Caco-2 (cell line): ENCODE results near the gene C1GALT1C1L. TPM values are rescaled to one million over a fixed set of nuclear protein-coding genes. Genes with fewer than 3 reads are reported as not detected.

Source experiments
- BruUV-seq: library from RNA; stranded (reverse); fragments of 400-500 nt; replicated peaks from 2 replicates; lab custom pipeline; 2021; lab: Mats Ljungman, UMichigan
- CTCF ChIA-PET: fragments of 300-600 bp; sonication (Branson Sonifier 250); formaldehyde crosslinking; loops from one replicate; lab custom pipeline; 2022; ENCODE audit warnings: antibody characterized with exemption; lab: Charles Lee
- POLR2A ChIA-PET: fragments of 300-600 bp; sonication (Branson Sonifier 250); formaldehyde crosslinking; loops from one replicate; lab custom pipeline; 2022; ENCODE audit warnings: antibody characterized with exemption; lab: Charles Lee
- DNase-seq, 2 experiments: peaks; one replicate each; pipeline versions ENCODE4 v3.0.0 to v3.0.0-alpha.2; 2020 to 2022
- H3K27me3 ChIP-seq: replicated peaks from 2 replicates; pipeline ENCODE4 v1.6.0; 2011; ENCODE audit warnings: low read length; ENCODE audit not compliant: control insufficient read depth, insufficient read depth
- H3K36me3 ChIP-seq: 2 replicates; pipeline ENCODE4 v1.5.1; 2011; ENCODE audit warnings: low read length; ENCODE audit not compliant: control insufficient read depth, insufficient read depth
- H3K4me1 ChIP-seq: fragments of 250-450 bp; sonication (Bioruptor Pico); 2 replicates; pipeline ENCODE4 v1.5.1; 2020; ENCODE audit warnings: mild to moderate bottlenecking
- H3K4me3 ChIP-seq: 2 replicates; pipeline ENCODE4 v1.5.1; 2011; ENCODE audit warnings: low read depth, mild to moderate bottlenecking, control low read depth, low read length
- H3K9me3 ChIP-seq: fragments of 250-450 bp; sonication (Bioruptor Pico); 2 replicates; pipeline ENCODE4 v1.5.1; 2020; ENCODE audit warnings: mild to moderate bottlenecking, moderate library complexity
- H3K27ac Mint-ChIP-seq: one replicate; pipeline ENCODE4 v1.8.0; 2022; ENCODE audit warnings: mixed read lengths; ENCODE audit not compliant: unreplicated experiment
- H3K27me3 Mint-ChIP-seq: one replicate; pipeline ENCODE4 v1.8.0; 2022; ENCODE audit warnings: mixed read lengths; ENCODE audit not compliant: insufficient read depth, unreplicated experiment
- H3K36me3 Mint-ChIP-seq: one replicate; pipeline ENCODE4 v1.8.0; 2022; ENCODE audit warnings: mild to moderate bottlenecking, mixed read lengths; ENCODE audit not compliant: insufficient read depth, unreplicated experiment
- H3K4me1 Mint-ChIP-seq: one replicate; pipeline ENCODE4 v1.8.0; 2022; ENCODE audit warnings: low read depth, mixed read lengths; ENCODE audit not compliant: unreplicated experiment
- H3K4me3 Mint-ChIP-seq: one replicate; pipeline ENCODE4 v1.8.0; 2022; ENCODE audit warnings: mild to moderate bottlenecking, moderate library complexity, mixed read lengths; ENCODE audit not compliant: unreplicated experiment
- H3K9me3 Mint-ChIP-seq: one replicate; pipeline ENCODE4 v1.8.0; 2022; ENCODE audit warnings: mixed read lengths; ENCODE audit not compliant: unreplicated experiment
- intact Hi-C: fragments of 100-400 bp; cut with micrococcal nuclease; formaldehyde crosslinking; loops from one replicate; pipeline ENCODE4 v1.10.0; 2022; ENCODE audit not compliant: unreplicated experiment
- total RNA-seq: library from RNA; stranded (reverse); gene quantifications from 2 replicates; pipeline ENCODE4 v1.2.3, GENCODE V29; 2022
- TF ChIP-seq, protein P1 (sequence below), 2 experiments: fragments of 200-600 bp in 1 of 2; IDR thresholded peaks; 1 replicate in 1 of 2; 2 replicates in 1 of 2; pipeline versions ENCODE4 v1.5.1 to v1.8.0; 2011 to 2022; ENCODE audit warnings: antibody characterized with exemption in 1 of 2, control low read depth in 1 of 2, inconsistent platforms in 1 of 2, low read depth in 1 of 2, low read length in 1 of 2, mild to moderate bottlenecking in 1 of 2, moderate library complexity in 1 of 2; ENCODE audit not compliant: insufficient read depth in 1 of 2, severe bottlenecking in 1 of 2, unreplicated experiment in 1 of 2

The C1GALT1C1L gene
- total RNA-seq, 1 experiment from 2014 or later, result 1.0 TPM

DNA sequence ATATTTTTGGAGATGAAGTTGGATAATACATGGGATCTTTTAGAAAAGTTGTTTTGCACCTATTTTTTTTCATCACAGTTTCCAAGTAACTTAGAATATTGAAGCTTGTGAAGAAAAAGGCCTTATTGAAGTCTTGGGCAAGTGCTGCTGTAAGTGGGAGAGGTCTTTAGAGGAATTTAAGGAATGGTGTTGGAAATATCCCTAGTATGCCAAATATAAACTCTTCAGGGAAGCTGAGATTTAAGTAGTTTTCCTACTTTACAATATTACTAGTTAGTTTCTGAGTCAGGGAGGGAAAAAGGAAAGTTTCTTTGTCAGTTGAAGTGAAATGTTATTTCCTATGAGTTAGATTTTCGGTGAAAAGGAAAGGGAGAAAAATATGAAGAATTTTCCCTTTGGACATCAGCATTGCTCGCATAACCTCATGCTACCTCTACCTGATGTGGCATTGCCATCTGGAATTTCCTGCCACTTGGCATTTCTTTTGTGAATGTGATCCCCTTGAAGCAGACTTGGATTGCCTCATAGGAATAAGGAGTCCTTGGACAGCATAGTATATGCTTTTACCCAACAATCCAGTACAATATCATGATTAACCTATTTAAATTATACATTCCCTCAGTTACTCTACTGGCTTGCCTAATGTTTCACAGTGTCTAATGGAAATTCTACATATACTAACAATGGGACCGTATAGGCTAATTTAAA lies 27.1 kb downstream of the C1GALT1C1L start:
- no peaks in the 10 kb centered on the region for H3K9me3 Mint-ChIP-seq
- H3K4me3 Mint-ChIP-seq, result no peak overlapping the region
- no peak overlapping the region for H3K27ac Mint-ChIP-seq
- Histone ChIP-seq H3K36me3 (no peaks in the 10 kb centered on the region), H3K9me3 (no peaks in the 10 kb centered on the region; the same call in 1 of the 2 replicates), H3K27me3 (no peaks in the 10 kb centered on the region), H3K4me3 (no peak overlapping the region), H3K4me1 (peaks cover 7% of the 10 kb centered on the region; the same call in 1 of the 2 replicates)
- TF ChIP-seq, protein P1, sequence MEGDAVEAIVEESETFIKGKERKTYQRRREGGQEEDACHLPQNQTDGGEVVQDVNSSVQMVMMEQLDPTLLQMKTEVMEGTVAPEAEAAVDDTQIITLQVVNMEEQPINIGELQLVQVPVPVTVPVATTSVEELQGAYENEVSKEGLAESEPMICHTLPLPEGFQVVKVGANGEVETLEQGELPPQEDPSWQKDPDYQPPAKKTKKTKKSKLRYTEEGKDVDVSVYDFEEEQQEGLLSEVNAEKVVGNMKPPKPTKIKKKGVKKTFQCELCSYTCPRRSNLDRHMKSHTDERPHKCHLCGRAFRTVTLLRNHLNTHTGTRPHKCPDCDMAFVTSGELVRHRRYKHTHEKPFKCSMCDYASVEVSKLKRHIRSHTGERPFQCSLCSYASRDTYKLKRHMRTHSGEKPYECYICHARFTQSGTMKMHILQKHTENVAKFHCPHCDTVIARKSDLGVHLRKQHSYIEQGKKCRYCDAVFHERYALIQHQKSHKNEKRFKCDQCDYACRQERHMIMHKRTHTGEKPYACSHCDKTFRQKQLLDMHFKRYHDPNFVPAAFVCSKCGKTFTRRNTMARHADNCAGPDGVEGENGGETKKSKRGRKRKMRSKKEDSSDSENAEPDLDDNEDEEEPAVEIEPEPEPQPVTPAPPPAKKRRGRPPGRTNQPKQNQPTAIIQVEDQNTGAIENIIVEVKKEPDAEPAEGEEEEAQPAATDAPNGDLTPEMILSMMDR (IDR thresholded peaks at IDR 0.05; ENCODE audit: insufficient read depth in 1 of 2, low read depth in 1 of 2, low read length in 1 of 2, severe bottlenecking in 1 of 2, unreplicated experiment in 1 of 2), result no peak
- CTCF ChIA-PET, result interaction anchor here (0.6 kb wide), 1 partner anchor 41 kb away, joined by 3 read pairs; no protein-coding TSS in a partner anchor
- intact Hi-C loops, result no loop called here
- H3K36me3 Mint-ChIP-seq, result no peaks in the 10 kb centered on the region
- DNase-seq, result no peak
- peaks cover 6% of the 10 kb centered on the region for H3K4me1 Mint-ChIP-seq
- H3K27me3 Mint-ChIP-seq, result peaks cover 5% of the 10 kb centered on the region
- POLR2A ChIA-PET, result no interaction called here
- BruUV-seq, result no TSS peak

DNA sequence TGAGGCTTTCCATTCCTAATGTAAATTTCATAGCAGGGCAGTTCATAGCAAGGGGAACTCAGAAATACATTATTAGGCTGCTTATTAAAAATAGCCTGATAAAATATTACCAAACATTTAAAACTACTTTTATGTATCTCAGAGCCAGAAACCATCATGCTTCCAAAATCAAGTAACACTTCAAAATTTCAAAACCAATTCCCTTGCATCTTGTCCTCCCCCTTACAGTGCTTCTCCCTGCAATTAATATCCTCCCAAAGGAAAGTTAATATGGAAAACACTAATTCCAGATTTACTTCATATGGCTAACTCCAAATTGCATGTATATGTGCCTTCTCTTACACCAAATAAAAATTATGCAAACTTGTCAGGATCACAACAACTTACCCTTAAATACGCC lies 32.5 kb downstream of the C1GALT1C1L start:
- intact Hi-C loops, result no loop called here
- no TSS peak for BruUV-seq
- Mint-ChIP-seq H3K27me3 (no peaks in the 10 kb centered on the region), H3K4me3 (no peak overlapping the region), H3K36me3 (no peaks in the 10 kb centered on the region), H3K9me3 (no peaks in the 10 kb centered on the region), H3K4me1 (no peaks in the 10 kb centered on the region), H3K27ac (no peak overlapping the region)
- Histone ChIP-seq H3K4me1 (peaks cover under 1% of the 10 kb centered on the region; the same call in 1 of the 2 replicates), H3K27me3 (no peaks in the 10 kb centered on the region), H3K36me3 (no peaks in the 10 kb centered on the region), H3K4me3 (no peak overlapping the region), H3K9me3 (no peaks in the 10 kb centered on the region; the same call in 1 of the 2 replicates)
- DNase-seq, result no peak
- POLR2A ChIA-PET, result no interaction called here
- TF ChIP-seq, protein P1 (IDR thresholded peaks at IDR 0.05; ENCODE audit: insufficient read depth in 1 of 2, low read depth in 1 of 2, low read length in 1 of 2, severe bottlenecking in 1 of 2, unreplicated experiment in 1 of 2), result no peak
- CTCF ChIA-PET, result no interaction called here

DNA sequence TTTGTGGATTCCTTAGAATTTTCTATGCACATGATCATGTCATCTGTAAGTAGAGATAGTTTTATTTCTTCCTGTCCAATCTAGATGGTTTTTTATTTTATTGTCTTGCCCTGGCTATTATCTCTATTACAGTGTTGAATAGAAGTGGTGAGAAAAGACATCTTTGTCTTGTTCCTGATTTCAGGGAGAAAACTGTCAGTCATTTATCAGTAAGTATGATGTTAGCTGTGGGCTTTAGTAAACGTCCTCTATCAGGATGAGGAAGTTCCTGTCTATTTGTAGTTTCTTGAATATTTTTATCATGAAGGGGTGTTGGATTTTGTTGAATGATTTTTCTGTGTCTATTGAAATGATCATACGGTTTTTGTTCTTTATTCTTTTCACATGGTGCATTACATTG lies 33.9 kb downstream of the C1GALT1C1L start:
- no peaks in the 10 kb centered on the region for H3K36me3 ChIP-seq
- ChIA-PET CTCF (no interaction called here), POLR2A (no interaction called here)
- TF ChIP-seq, protein P1 (IDR thresholded peaks at IDR 0.05; ENCODE audit: insufficient read depth in 1 of 2, low read depth in 1 of 2, low read length in 1 of 2, severe bottlenecking in 1 of 2, unreplicated experiment in 1 of 2), result no peak
- no peaks in the 10 kb centered on the region for H3K4me1 ChIP-seq
- no peak for DNase-seq
- no peak overlapping the region for H3K27ac Mint-ChIP-seq
- H3K9me3 ChIP-seq, result no peaks in the 10 kb centered on the region; the same call in 1 of the 2 replicates
- H3K27me3 ChIP-seq, result no peaks in the 10 kb centered on the region
- H3K4me3 ChIP-seq, result no peak overlapping the region
- BruUV-seq, result no TSS peak
- no peaks in the 10 kb centered on the region for H3K27me3 Mint-ChIP-seq
- no peaks in the 10 kb centered on the region for H3K36me3 Mint-ChIP-seq
- no peaks in the 10 kb centered on the region for H3K9me3 Mint-ChIP-seq
- H3K4me3 Mint-ChIP-seq, result no peak overlapping the region
- no peaks in the 10 kb centered on the region for H3K4me1 Mint-ChIP-seq
- intact Hi-C loops, result no loop called here
